ENCODE measurements around the gene LRCH4. TPM values are rescaled to one million over a fixed set of nuclear protein-coding genes. Genes with fewer than 3 reads are reported as not detected.

Gene LRCH4
- total and polyA plus RNA-seq, 9 of the 15 experiments (the other 6 are each of a cell fraction or from before 2014, with no cell fraction given) = 0.06 to 63.3 (median 15.0) TPM

- TF ChIP-seq ZNF431 (CRISPR knock-in tag; IDR thresholded peaks at IDR 0.05) (no peak), ZNF57 (CRISPR knock-in tag; IDR thresholded peaks at IDR 0.05) (no peak), NR3C1 (CRISPR knock-in tag; IDR thresholded peaks at IDR 0.05) (no peak), HOMEZ (CRISPR knock-in tag; IDR thresholded peaks at IDR 0.05) (no peak), MCM3 (IDR thresholded peaks at IDR 0.05) (no peak), CEBPB (tag; IDR thresholded peaks at IDR 0.05) (no peak), THAP7 (CRISPR knock-in tag; IDR thresholded peaks at IDR 0.05) (no peak), PRPF4 (IDR thresholded peaks at IDR 0.05; ENCODE audit: insufficient read depth, low read depth, low read length, poor library complexity, severe bottlenecking) (no peak), MED1 (CRISPR knock-in tag; IDR thresholded peaks at IDR 0.05; ENCODE audit: borderline replicate concordance) (no peak), GABPB1 (CRISPR knock-in tag; IDR thresholded peaks at IDR 0.05) (no peak), SFPQ (IDR thresholded peaks at IDR 0.05; ENCODE audit: low read depth, low read length) (no peak), YBX1 (IDR thresholded peaks at IDR 0.05) (no peak)
Measured at GRCh38 chr7:100563809-100564400, 22.0 kb downstream of the LRCH4 start (continued).

Measured in K562 (cell line).